Stimulated activated CD4-positive, alpha-beta T cell treated with anti-CD3 and anti-CD28 coated beads, Interleukin-12 subunit alpha, Interleukin-12 subunit beta, amount 100 ng/mL, for 48 hours (primary cell): ENCODE results near the gene ERVK3-1.
"Not testable (repeated sequence)": the region's sequence is repeated elsewhere in the genome, so short reads cannot be mapped to it uniquely, and the experiment has no call there.

ENCODE experiments used
- DNase-seq, 3 donors: peaks; one replicate each; pipeline ENCODE4 v3.0.0-alpha.2; 2020; ENCODE audit warnings: low read depth in 2 of 3, low spot score in 1 of 3

Gene ERVK3-1

DNA sequence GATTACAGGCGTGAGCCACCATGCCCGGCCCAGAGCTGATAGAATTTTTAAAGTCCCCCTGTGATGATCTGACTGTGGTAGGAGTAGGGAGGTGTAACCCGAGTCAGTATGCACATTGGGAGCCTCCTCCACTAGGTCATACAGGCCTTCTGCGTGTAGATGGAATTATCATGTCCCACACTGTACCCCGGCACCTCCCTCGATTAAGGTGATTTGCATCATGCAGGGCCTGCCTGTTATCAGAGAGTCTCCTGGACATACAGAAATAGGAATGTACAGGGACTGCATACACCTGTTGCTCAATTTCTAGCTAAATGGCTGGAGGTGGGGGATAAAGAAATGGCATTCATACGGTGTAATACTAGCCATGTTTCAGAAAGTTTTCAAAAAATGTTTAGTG, 922 bp upstream of the ERVK3-1 start:
- no peak for DNase-seq

DNA sequence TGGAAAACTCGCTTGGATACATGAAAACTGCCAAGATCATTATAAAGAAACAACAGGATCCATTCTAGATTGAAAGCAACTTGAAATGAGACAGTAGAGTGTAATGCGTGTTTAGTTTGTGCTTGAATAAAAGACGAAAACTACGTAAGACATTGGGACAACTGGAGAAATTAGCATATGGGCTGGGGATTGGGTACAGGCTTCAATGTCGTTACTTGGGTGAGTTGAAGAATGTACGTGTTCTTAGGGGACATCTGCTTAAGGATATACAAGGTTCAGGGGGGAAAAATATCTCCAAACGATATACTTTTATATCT, 471 bp upstream of the ERVK3-1 start:
- DNase-seq: no peak

DNA sequence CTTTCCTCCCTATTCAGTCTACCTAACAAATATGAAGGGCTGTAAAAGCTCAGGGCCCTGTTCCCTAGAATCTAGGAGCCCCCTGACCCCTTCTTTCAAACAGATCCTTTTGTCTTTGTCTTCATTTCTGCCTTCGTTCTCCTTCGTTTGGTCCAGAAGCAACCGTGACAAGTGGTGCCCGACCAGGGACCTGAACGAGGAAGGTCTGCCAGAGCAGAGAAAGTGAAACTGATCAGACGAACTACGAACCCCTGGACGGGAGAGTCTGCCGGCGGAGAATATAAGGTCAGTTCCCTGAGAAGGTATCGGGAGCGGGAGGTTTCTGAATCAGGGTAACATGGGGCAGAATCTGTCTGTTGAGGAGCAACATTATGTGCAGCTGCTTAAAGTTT, 751 bp downstream of the ERVK3-1 start:
- DNase-seq: no peak

DNA sequence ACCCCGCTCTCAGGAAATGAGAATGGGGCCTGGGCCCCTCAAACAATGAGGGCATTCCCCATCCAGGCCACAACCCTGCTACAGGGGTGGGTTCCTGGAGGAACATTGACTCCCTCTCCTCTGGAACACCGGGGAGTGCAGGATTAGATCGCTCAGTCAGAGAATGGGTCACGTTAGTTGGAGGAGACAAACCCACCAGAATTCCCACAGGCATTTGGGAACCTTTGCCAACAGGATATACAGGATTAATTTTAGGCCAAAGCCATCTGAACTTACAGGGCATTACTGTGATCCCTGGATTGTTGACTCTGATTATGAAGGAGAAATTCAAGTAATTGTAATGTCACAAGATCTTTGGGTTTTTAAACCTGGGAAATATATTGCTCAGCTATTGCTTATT, 2.6 kb downstream of the ERVK3-1 start:
- DNase-seq: no peak

DNA sequence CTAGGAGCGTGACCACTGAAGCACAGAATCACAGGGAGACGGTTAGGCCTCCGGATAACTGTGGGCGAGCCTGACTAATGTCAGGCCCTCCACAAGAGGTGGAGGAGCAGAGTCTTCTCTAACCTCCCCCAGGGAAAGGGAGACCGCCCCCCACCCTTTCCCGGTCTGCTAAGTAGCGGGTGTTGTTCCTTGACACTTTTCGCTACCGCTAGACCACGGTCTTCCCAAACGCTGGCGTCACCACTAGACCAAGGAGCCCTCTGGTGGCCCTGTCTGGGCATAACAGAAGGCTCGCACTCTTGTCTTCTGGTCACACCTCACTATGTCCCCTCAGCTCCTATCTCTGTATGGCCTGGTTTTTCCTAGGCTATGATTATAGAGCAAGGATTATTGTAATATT, 5.5 kb downstream of the ERVK3-1 start:
- not testable (repeated sequence) for DNase-seq

DNA sequence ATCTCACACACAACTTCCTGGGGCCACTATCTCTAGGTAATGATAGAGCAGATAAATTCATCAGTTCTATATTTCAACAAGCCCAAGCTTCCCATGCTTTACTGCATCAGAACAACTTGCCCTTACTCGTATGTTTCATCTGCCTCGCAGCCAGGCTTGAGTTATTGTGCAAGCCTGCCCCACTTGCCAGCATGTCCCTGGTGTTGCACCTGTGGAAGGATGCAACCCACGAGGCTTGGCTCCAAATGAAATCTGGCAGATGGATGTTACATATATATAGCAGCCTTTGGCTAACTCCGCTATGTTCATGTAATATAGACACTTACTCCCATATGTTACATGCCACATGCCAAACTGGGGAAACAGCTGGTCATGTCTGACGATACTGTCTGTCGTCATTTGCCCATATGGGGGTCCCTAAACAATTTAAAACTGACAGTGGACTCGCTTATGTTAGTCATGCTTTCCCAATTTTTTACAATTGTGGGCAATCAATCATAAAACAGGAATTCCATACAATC, 6.2 kb downstream of the ERVK3-1 start:
- no peak for DNase-seq

DNA sequence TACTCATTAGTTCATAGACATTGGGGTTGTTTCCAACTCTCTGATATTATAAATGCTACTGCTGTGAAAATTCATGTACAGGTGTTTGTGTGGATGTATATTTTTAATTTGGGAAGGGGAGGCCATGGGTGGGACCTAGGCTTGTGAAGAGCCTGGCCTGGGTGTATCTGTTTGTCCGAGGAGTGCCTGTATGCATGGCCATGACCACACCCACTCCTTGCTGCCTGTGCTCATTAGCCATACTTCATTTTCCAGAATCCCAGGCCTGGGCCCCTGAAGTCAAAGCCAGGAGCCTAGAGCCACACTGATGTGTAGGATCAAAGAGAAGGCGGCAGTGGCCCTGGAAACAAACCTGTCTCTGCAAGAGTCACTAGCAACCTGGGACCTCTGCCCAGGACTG, 10.4 kb downstream of the ERVK3-1 start:
- DNase-seq: no peak

DNA sequence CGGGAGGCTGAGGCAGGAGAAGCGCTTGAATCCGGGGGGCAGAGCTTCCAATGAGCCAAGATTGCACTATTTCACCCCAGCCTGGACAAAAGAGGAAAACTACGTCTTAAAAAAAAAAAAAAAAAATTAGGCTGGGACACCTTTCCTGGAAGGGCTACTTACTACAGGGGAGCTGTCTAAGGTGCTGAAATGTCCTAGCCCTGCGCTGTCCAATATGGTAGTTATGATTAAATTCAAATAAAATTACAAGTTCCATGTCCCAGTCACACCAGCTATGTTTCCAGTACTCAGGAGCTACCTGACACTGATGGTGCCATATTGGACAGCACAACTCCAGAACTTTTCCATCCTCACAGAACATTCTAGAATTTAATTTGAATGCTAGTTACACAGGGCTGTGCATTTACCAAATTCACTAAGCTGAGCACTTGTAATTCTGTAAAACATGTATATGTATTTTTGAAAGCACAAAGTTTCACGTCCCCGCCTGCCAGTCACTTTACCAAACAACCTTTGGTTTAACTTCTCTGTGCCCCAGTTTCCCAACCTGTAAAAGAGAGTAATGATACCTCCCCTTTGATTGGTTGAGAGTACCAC, 12.4 kb downstream of the ERVK3-1 start:
- DNase-seq: no peak

DNA sequence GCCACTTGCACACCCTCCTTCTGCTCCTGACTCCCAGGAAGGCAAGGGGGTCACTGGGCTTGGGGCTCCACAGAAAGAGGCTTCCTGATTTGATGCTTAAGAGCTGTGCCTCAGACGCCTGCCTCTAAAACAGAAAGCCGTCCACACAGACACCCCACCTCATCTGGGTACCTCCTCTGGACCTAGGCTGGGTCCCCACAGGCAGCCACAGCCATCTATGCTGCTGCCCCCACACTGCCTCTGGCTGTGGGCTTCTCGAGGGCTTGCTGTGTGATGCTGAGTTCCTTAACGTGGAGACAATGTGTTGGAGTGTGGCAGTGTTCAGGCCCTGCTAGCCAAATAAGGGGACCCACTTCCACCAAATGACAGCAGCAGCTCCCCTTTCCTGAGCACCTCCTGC, 13.1 kb downstream of the ERVK3-1 start:
- DNase-seq: no peak

DNA sequence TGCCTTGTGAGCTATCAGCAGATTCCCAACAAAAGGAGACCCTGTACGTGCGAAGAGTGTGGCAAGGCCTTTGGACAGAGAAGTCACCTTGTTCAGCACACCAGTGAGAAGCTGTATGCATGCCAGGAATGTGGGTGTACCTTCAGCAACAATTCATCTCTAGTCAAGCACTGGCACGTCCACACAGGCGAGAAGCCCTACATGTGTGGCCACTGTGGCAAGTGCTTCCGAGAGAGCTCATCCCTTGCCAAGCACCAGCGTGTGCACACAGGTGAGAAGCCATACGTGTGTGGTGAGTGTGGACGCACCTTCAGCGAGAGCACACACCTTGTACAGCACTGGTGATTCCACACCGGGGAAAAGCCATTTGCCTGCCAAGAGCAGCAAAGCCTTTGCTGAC, 14.1 kb downstream of the ERVK3-1 start:
- DNase-seq: no peak

DNA sequence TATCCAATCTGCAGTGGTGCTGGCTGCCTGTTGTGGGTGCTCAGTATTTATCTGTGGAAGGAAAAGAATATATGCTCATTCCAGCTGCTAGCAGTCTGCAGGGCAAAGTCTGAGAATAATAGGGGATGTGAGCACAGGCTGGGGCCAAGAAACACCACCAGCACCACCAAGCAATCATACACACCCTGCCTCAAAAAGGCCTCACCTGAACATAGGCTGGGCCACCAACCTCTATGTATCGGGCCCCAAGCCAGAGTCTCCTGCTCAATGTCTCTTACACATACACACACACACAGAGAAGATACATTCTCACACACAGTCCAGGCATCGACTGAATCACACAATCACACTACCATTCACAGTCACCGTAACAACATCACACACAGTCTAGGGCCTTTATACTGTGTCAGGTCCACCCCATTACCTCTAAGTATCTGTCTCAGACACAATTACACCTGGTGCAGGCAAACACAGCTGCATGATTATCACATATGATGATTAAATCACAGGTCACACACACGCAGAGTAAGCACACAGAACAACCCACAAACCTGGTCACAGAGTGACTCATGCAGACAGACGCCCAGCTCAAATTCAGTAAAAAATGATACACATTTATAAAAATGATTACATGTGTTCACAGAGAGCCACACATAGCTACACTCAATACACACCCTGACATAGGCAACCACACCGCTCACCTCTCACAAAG, 20.3 kb downstream of the ERVK3-1 start:
- no peak for DNase-seq

DNA sequence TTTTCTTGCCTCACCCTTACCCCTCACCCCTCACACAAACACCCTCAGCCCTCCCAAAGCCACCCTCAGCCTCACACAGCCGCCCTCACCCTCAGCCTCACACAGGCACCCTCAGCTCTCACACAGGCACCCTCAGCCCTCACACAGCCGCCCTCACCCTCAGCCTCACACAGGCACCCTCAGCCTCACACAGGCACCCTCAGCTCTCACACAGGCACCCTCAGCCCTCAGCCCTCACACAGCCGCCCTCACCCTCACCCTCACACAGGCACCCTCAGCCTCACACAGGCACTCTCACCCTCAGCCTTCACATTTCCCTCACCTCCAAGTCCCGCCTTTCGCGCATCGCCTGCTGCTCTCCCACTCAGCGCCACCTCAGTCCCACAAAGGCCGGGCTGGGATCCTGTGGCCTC, 21.3 kb downstream of the ERVK3-1 start:
- no peak for DNase-seq

DNA sequence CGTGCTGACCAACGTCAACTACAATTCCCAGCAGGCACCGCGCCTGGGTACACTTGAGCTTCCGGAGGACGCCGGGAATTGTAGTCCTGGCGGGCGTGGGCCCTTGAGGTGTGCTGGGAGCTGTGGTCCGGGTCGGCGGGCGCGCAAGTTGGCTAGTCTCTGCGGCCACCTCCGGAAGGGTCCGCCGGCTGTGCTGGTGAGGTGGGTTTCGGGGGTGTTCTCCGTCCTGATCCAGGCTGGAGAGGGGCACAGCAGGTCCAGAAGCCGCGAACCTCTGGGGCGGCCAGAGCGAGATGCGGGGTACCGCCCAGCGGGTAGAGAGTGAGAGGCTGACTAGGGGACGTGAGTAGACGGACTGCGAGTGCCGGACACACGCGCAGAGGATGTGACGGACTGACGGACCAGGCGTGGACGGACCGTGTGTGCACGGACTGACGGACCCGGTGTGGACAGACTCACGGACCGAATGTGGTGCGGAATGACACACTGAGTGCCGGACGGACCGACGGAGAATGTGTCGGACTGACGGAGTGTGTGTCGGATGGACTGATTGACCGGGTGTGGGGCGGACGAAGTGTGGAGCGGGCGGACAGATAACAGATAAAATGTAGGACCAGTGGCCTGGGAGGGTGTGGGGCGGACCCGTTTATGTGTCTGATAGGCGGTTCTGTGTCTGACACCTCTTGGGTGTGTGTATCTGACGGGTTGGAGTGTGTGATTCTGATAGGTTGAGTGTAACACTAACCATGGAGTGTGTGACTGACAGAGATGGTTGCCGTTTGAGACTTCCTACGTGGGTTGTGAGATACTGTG, 21.9 kb downstream of the ERVK3-1 start, which contains the start of gene ZSCAN22:
Gene ZSCAN22, plus strand, starts transcription at position 81 of the 813 bp plus-strand sequence. CDS start 7,809 bp downstream, outside the sequence.
- DNase-seq: peak; percentile 80 to 90 (median 85)

DNA sequence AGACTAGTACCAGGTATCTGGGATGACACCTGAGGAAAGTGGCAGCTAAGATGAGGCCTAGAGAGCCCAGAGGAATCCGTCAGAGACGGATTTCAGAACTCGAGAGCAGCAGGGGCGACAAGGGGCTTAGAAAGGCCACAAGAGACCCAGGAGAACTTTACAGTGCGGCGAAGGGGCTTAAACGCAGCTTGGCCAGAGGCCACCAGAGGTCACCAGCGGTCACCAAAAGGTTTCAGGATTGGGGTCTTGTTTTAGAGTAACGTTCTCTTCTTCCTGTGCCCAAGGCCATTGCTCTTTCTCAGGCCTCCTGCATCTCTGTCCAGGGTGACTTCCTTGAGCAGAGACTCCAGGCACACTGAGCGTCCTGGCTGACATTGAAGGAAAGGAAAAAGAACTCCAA, 23.8 kb downstream of the ERVK3-1 start:
- DNase-seq: no peak

DNA sequence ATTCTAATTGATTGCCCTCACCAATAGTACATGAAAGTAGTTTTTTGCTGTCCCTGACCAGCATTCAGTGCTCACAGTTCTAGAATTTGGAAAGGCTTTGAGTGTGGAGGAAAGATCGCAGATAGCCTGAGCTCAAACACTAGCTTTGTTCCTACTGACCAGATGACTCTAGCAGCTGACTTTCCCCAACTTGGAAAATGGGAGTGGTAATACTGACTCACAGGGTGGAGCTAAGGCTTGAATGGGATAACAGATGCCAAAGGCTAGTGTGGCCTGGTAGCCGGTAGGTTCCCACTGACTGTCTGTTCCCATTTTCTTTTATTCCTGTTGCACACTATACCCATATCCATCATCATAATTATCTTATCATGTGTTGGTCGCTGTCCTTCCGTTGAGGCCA, 25.3 kb downstream of the ERVK3-1 start:
- DNase-seq: no peak

DNA sequence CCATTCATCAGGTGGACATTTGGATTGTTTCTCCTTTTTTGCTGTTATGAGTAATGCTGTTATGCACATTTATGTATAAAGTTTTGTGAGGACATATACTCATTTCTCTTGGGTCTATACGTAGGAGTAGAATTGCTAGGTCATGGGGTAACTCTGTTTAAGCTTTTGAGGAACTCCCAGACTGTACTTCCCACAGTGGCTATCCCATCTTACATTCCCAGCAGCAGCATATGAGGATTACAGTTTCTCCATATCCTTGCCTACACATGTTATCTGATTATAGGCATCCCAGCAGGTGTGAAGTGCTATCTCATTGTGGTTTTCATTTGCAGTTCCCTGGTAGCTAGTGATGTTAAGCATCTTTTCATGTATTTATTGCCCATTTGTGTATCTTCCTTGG, 27.5 kb downstream of the ERVK3-1 start:
- DNase-seq: no peak

DNA sequence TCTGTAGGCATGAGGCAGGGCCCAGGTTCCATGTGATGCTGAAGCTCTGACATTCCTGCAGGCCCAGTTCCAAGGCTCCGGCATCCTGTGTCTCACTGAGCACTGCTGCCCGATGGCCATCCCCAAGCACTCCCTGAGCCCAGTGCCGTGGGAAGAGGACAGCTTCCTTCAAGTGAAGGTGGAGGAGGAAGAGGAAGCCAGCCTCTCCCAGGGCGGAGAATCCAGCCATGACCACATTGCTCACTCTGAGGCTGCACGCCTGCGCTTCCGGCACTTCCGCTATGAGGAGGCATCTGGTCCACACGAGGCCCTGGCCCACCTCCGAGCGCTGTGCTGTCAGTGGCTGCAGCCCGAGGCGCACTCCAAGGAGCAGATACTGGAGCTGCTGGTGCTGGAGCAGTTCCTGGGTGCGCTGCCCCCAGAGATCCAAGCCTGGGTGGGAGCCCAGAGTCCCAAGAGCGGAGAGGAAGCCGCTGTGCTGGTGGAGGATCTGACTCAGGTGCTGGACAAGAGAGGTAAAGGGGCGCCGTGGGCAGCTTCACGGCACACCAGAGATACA, 29.6 kb downstream of the ERVK3-1 start:
- no peak for DNase-seq

DNA sequence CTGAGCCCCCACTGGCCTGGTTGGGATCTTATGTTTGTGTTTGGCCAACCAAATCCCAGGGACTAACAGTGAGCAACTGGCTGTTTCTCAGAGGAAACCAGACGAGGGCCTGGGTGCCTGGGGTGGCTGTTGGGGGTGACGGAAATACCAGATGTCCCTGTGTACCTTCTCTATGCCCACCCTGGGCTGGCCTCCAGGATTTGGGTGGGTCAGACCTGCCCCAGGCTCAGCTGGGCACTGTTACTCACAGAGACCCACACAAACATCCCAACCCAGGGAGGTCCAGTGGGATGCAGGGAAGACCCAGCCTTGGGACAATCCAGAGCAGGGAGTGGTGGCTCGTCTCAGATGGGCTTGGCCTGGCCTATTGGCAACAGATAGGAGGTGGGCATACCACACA, 30.5 kb downstream of the ERVK3-1 start:
- no peak for DNase-seq

DNA sequence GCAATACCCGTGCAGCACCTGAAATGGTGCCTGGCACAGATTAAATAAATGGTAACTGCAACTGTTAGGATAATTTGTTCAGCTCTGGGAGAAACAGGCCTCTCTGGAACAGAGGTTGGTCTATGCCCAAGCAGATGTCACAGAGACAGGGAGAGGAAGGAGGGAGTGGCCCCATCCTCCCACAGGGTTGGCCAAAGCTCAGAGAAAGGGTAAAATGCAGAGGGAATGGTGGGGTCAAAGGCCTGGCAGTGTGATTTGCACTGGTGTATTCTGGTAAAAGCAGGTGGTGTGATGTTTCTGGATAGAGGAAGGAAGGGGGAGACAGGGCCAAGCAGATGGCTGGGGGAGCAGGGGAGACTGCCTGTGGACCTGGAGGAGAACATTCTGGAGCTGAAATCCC, 31.0 kb downstream of the ERVK3-1 start:
- DNase-seq: no peak

DNA sequence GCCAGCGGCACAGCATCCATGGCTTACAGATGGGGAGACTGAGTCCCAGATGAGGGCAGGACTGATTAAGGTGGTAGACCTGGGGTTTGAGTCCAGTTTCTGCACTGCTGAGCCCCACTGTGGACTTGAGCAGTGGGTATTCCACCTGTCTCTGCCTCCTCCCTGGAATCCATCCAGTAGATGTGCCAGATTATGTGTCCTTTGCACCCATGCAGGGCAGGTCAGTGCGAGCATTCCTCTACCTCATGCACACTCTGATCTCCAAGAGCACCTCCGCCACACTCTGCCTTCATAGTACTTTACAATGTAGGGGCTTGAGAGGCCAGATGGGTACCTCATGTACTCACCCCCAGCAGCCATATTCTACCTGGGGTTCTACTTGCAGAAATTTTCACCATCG, 31.6 kb downstream of the ERVK3-1 start:
- no peak for DNase-seq

DNA sequence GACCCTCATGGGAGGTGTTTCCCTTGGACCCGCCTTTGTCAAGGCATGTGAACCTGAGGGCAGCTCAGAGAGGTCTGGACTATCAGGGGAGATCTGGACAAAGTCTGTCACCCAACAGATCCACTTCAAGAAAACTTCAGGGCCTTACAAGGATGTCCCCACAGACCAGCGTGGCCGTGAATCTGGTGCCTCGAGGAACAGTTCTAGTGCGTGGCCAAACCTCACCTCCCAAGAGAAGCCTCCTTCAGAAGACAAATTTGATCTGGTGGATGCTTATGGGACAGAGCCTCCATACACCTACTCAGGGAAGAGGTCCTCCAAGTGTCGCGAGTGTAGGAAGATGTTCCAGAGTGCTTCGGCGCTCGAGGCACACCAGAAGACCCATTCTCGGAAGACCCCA, 33.2 kb downstream of the ERVK3-1 start:
- DNase-seq: no peak
